Measurements from ENCODE around the gene PHOX2B. TPM values are rescaled to one million over a fixed set of nuclear protein-coding genes. Genes with fewer than 3 reads are reported as not detected.

PHOX2B gene
- total and polyA plus RNA-seq, 2 of the 8 experiments (the other 6 are each of a cell fraction or from before 2014, with no cell fraction given) = not detected

DNA sequence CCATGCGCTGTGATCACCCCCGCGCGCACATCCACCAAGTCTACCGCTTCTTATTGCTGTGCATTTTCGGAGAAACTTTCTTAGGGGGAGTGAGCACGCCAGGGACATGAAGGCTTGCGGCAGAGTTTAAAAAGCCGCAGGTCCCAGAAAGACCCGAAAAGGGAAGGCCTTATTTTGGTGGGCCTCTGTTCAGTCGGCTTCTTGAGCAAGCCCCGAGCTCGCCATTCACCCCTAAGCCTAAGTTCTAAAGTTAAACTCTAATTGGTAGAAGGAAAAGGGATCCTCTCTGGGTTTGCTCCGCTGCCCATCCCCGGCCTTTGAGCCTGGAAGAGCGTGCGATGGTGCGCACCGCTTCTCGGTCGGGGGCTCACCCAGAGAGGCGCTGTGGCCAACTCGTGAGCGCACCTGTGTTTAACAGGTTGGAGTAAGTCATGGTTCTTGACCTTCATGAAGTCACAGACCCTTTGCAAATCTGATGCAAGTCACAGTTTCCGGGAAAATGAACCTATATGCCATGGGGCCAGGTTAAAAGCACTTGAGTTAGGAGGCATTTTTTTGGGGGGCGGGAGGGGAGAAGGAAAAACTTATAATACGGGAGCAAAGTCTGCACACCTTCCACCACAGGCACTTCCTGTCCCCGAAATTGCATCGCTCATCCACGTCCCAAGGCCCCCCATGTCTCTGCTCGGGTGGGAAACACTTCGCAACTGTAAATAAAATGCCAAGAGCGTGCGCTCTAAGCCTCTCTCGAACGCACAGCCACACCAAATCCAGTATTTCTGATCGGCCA, 1.9 kb downstream of the PHOX2B start (continued):
- TF ChIP-seq RNF2 (IDR thresholded peaks at IDR 0.05; ENCODE audit: borderline replicate concordance, low read depth, low read length, missing control alignments, poor library complexity, severe bottlenecking) (peak; percentile 93), SIN3A (conservative IDR thresholded peaks at IDR 0.05 in 1 of 2, IDR thresholded peaks at IDR 0.05 in 1 of 2; ENCODE audit: low read depth in 1 of 2, low read length in 2 of 2) (no peak)
